NK-92 (cell line): ENCODE measurements around the gene HMOX1.

Experiments
- DNase-seq: peaks from one replicate; lab custom pipeline; 2025; ENCODE audit not compliant: unreplicated experiment; lab: John Stamatoyannopoulos, UW

HMOX1 gene, protein sequence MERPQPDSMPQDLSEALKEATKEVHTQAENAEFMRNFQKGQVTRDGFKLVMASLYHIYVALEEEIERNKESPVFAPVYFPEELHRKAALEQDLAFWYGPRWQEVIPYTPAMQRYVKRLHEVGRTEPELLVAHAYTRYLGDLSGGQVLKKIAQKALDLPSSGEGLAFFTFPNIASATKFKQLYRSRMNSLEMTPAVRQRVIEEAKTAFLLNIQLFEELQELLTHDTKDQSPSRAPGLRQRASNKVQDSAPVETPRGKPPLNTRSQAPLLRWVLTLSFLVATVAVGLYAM

DNA sequence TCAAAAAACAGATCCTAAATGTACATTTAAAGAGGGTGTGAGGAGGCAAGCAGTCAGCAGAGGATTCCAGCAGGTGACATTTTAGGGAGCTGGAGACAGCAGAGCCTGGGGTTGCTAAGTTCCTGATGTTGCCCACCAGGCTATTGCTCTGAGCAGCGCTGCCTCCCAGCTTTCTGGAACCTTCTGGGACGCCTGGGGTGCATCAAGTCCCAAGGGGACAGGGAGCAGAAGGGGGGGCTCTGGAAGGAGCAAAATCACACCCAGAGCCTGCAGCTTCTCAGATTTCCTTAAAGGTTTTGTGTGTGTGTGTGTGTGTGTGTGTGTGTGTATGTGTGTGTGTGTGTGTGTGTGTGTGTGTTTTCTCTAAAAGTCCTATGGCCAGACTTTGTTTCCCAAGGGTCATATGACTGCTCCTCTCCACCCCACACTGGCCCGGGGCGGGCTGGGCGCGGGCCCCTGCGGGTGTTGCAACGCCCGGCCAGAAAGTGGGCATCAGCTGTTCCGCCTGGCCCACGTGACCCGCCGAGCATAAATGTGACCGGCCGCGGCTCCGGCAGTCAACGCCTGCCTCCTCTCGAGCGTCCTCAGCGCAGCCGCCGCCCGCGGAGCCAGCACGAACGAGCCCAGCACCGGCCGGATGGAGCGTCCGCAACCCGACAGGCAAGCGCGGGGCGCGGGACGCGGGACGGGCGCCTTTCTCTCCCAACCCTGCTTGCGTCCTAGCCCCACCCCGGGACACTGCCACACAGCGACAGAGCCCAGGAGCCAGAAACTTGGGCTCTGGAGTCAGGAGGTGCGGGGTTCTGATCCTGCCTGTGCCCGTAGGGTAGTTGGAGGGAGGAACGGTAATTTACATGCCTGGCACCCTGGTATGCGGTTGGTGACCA is at the start of gene HMOX1:
Gene HMOX1, plus strand, starts transcription at position 560 of the 887 bp plus-strand sequence. Its CDS starts 78 bp downstream, at position 638.
- DNase-seq, result no peak

DNA sequence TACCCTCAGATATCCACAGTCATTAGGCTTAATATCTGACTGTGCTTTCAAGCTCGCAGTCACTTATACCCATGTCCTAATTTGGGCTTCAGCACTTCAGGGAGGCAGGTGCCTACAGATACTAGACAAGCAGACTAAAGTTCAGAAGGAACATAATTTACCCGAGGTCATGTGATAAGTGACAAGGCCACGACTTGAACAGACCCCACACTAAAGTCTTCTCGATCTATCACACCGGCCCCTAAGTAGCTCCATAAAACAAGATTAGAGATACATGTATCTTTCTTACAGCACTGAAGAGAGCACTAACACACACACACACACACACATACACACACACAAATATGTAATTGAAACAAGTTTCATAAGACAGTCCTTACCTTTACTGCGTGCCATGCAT is 48.6 kb upstream of the HMOX1 start:
- no peak for DNase-seq

DNA sequence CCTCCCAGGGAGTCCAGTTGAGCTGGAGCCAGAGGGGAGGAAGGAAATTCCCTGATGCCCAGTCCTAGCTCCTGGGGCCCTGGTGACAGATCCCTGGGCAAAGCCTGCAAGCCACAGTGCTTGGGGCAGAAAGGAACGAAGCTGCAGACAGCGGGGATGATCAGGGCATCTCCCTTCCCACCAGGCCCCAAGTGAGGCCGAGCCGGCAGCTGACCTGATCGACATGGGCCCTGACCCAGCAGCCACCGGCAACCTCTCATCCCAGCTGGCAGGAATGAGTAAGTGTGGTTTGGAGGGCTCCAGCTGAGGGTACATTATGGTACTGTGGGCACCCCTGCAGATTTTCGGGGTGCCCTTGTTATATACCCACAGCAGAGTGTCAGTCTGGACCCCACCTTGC is 47.7 kb upstream of the HMOX1 start:
- no peak for DNase-seq

DNA sequence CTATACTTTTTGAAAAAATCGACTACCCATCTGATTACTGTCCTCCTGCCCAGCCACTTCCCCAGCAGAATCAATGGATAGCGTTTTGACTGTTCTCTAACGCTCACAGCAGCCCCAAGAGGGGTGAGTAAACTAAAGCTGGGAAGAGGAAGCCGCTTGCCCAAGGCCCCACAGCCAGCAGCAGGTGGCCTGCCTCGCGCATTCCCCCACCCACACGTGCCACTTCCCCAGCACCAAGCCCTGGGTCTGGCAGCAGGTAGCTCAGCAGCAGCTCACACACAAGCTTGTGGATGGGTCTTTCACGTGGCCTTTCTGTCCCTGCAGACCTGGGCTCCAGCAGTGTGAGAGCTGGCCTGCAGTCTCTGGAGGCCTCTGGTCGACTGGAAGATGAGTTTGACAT is 46.9 kb upstream of the HMOX1 start:
- DNase-seq, result no peak

DNA sequence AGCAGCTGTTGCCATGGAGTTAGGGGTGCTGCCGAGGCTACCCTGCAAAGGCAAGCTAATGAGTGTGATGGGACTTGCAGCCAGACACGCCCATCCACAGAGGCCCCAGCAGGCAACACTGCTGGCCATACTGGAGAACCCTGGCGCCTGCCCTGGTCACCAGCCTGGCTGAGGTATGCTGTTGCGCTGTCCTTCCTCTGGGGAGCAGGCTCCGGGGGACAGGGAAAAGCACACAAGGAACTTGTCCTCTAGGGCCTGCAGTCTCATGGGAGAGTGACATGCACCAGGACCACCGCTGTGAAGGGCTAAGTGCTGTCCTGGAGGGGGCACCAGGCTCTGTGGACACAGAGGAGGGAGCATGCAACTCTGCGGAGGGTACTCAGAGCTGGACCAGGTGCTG is 45.4 kb upstream of the HMOX1 start:
- DNase-seq, result no peak

DNA sequence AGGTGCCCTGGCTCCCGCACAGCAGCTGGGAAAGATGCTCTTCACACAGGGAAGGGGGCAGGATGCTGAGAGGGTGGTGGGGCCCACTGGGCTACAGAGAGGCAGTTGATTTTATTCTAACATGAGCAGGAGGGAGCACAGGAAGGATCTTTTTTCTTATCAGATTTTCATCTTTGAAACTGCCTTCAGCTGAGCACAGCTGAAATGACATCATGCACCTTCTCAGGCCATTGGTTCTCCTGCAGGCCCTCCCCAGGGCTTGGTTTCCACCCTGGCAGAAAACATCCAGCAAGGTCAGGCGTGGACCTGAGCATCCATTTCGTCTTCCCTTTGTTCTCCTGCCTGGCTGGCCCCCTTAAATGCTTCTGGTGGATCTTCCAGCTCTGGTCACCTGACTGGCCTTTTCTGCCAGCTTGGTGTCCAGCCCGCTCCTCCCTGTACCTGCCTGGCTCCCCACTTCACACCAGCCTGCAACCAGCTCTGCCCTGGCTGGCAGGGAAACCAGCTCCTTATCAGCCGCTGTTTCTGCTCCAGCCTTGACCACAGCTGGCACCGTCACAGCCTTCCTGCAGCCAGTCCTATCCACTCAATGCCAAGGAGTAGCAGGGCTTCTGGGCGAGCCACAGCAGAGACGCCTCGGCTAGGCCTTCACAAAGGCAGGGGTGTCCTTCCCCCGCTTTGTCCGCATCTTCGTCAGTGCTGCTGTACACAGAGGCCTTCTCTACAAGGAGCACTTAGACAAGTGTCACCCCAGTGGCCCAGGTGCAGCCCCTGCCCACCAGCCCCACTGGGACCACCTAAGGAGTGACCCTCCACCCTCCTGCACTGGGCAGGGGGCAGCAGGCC is 44.7 kb upstream of the HMOX1 start:
- no peak for DNase-seq

DNA sequence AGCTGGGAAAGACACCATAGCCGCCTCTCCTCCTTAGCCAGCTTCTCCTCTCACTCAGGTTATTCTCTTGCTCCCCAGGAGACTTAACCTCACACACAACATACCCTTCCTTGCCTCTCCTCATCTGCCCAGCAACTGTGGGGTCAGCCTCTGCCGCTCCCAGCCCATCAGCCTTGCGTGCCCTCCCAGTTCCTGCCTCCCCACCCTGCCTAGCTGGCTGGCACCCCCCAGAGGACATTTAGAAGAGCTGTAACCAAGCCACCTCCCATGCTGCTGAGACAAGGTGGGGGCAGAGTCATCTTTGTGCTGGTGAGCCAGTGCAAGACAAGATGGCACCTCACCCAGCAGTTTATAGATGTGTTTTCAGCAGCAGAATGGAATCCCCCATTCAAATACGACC is 43.0 kb upstream of the HMOX1 start:
- DNase-seq, result no peak

DNA sequence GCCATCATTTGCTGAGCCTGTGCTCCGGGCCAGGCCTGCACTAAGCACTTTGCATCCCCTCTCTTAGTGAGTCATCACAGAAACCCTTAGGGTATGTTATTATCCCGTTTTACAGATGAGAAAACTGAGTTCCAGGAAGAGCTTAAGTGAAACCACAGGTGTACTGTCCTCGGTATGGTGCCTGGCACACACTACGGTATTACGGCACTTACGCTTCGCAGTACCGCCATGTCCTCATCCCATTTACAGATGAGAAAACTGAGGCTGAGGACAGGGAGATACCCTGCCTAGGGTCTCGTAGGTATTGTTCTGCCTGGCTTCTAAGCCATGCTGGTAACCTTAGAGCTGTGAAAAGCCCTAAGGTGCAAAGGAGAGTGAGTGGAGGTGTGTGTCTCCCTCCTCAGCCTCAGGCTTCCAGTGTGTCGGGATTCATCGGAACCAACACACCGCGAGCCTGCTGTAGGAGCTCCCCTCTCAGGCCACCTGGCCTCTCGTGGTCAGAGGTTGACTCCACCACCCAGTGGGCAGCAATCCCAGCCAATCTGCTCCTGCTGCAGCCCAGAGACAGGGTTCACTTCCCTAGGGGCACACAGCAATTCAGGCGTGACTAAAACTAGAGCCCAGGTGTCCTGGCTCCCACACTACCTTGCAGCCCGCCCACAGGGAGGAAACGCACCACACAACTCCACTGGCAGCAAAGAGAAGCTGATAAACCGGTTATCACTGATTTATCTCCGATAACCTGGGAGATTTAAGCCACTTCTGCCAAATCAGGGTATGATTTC is 39.6 kb upstream of the HMOX1 start:
- DNase-seq, result no peak

DNA sequence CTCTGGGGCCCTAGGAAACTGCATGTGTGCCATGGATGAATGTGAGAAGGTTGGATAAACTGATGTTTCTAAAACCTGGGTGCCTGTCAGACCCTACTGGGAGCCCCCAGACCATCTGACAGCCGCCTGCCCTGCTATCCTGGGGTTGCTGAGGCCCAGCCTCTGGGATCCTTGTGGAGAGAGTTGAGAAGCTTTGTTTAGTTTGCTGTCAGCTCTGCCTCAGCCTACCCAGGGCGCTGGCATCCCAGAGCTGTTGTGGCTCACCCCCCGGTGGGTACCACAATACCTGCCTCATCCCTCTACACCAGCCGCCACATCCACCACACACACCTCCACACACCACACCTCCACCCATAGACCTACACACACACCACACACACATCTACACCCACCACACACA is 38.5 kb upstream of the HMOX1 start:
- no peak for DNase-seq

DNA sequence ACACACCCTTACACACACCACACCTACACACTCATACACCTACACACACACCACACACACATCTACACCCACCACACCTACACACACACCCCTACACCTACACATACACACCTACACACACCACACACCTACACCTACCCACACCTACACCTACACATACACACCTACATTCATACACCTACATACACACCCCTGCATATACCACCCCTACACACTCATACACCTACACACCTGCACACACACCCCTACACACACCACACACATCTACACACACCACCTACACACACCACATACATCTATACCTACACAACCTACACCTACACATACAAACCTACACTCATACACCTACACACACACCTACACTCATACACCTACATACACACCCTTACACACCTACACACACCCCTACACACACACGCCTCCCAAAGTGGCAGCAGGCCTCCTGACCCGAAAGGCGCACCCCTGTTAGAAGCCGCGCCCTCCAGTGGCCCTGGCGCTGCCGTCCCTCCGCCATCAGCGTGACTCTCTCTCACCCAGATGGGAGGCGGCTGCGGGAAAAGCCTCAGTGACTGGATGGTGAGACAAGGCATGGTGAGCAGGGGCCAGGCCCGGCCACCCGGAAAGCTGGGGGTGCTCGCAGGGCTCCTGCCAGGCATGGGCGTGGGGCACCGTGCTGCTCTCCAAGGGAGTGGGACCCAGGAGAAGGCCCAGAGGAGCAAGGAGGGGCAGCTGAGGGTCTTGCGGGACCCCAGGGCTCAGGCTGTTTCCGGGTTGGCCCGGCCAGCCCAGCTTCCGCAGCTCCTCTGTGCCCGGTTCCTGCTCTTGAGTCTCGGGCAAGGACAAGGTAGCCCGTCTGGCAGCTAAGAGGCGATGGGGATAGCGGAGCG is 37.0 kb upstream of the HMOX1 start:
- no peak for DNase-seq

DNA sequence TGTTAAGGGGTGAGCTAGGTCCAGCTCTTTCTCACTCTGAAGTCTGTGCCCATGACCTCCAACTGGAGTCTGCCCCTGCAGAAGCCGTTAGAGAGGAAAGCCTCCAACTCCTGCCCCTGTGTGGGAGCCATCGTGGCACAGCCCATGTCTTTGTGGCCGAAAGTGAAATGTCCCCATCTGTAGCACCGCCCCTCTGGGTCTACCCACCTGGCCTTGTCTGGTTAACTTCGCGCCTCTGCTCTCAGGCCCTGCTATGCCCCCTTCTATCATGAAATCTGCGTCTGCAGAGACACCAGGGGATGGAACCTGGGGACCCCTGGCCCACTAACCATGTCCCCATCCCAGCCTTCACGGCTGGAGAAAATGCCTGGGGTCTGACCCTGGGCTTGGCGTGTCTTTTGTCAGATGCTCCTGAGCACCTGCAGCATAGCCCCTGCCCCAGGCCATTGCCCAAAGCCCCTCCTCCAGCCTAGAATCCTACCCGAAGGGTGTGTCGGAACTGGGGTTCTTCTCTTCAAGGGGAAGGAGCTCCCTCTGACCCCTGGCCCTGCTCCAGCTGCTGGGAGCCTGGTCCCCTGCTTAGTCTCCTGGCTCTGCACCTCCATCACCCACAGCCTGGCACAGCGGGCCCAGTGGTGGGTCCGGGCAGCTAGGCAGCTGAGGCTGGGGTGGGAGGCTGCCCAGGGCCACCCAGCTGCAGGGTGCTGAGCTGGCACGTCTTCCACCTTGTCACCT is 35.8 kb upstream of the HMOX1 start:
- no peak for DNase-seq

DNA sequence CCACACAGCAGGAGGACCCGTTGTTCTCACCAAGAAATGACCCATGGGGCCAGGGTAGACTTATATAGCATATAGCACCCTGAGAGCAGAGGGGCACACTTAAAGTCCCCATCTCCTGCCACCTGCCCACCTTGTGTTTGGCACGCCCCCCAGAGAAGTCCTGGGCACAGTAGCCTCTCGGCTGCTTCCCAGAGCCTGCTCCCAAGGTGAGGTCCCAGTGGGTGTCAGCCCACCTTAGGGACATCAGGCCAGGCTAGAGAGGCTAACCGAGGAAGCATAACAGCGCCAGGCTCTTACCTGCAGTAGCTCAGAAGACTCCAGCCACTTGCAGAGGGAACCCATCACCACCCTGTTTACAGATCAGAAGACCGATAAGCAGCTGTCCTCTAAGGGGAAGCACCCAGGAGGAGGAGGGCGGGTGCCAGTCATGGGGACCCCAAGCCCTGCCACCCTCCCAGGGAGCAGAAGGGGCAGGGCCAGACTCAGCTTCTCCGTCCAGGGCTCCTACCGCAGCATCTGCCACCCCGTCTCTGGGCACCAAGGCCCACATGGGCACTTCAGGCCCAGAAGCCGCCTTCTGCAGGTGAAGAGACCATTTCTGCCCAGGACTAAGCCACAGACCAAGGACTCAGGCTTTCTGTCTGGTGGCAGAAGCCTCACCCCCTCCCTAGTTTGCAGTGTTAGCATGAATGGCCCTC is 34.9 kb upstream of the HMOX1 start:
- DNase-seq, result no peak

DNA sequence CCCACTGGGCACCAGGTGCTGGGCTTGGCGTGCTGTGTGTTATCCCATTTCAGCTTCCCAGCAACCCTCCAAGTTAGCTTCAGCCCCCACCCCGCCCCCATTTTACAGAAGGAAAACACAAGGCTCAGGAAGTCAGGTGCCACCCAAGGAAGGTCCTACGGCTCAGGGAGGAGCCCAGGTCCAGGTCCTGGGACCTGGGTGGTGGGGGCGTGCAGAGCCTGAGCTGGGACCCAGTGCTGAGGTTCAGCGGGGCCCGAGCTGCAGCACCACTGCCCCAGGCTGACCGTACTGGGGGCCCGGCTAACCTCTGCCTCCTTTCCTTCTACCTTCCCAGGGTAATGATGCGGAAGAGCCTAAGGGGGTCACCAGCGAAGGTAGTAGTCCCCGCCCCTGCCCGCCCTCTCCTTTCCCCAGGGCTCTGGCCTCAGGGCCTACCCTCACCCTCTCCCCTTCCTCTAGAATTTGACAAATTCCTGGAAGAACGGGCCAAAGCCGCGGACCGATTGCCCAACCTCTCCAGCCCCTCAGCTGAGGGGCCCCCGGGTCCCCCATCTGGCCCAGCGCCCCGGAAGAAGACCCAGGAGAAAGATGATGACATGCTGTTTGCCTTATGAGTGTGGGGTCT is 34.2 kb upstream of the HMOX1 start:
- no peak for DNase-seq

DNA sequence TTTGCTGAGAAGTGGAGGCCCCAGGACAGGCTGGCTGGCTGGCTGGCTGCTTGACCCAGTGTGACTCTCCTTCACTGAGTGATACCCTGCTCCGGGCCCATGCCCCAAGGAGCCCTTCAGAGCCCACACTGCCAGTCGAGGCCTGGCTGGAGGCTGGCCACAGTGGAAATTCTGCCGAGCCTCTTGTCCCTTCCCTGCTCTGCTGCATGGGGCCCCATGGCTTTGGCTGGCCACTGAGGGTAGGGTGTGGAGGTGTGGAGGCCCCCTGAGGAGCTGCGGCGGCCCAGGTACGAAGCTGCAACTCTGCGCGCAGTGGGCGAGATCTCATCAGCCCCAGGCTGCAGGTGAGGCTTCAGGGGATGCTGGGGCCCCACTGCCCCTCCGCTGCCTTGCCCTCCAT is 33.4 kb upstream of the HMOX1 start:
- DNase-seq, result no peak

DNA sequence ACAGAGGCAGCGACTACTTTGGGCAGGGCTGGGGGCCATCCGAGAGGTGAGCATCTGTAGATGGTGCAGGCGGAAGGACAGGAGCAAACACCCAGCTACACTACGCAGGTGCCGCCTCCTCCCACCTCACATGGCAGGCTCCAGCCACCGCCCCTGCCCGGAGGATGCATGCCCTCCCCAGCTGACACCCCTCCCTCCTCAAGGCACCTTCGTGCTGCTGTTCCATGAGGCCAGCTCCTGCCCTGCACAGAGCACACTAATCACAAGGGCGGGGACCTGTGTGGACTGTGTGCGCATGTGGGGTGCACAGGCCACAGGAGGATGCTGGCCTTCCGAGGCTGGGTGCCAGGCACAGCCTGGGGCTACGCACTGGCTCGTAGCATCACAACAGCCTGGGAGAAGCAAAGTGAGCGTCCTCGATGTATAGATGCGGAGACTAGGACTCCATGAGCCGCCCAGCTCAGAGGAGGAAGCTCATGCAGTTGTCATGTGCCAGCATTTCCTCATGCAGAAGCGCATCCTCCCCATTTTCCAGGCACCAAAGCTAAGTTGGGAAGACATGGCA is 32.8 kb upstream of the HMOX1 start:
- DNase-seq, result no peak

DNA sequence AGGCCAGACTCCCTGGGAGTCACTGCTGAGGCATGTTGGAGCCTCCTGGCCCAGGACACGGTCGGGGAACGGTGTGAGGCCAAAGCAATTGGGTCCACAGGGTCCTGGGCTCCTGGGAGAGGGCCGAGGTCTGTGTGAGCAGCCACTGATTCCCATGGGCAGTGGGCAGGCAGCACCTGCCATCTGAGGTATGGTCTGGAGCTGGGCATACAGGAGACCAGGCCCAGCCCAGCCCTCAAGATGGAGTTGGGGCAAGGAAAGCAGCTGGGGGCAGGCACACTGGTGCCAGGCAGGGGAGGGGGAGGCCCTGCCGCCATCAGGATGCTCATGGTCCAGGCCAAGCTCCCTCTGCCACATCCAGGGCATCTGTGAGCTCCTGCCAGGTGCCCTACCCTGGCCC is 32.2 kb upstream of the HMOX1 start:
- DNase-seq, result no peak

DNA sequence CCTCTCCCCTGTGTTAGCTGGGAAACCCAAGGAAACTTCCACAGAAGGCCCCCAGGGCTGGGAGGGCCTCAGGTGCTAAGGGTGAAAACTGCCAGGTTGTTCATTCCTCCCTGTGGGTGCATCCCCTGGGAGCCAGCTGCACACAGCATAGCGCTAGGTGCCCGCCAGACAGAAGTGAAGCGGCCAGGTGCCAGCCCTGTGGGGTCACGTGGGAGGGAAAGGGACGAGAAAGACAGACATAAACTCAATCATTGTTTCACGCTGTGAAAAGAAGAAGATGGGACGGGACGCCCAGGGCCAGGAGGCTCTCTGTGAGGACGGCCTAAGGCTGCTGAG is 31.6 kb upstream of the HMOX1 start:
- no peak for DNase-seq
